Body of pancreas (tissue), 4 donors: Measurements from ENCODE around the gene LRP3. TPM values are rescaled to one million over a fixed set of nuclear protein-coding genes. Genes with fewer than 3 reads are reported as not detected.

Experiments
- ATAC-seq: fragments of 150-250 bp; one replicate; pipeline ENCODE4 v1.9.1; 2016
- DNase-seq, 4 donors: peaks; one replicate each; pipeline ENCODE4 v3.0.0-alpha.2; 2019
- H3K27ac ChIP-seq, 4 donors: fragments of 200-600 bp; sonication (generic); 1 replicate in 3 of 4; 2 replicates in 1 of 4; pipeline versions ENCODE4 v1.5.1 to v1.6.1; 2016 to 2019; ENCODE audit warnings: mild to moderate bottlenecking in 1 of 4, mixed read lengths in 1 of 4, moderate library complexity in 1 of 4
- H3K27me3 ChIP-seq, 2 donors: fragments of 200-600 bp; sonication (generic); one replicate each; pipeline ENCODE4 v1.6.0; 2016; ENCODE audit warnings: mild to moderate bottlenecking in 1 of 2
- H3K36me3 ChIP-seq, 2 donors: fragments of 200-600 bp; sonication (generic); replicated peaks in 1 of 2; 2 replicates each; pipeline ENCODE4 v1.5.1; 2016; ENCODE audit warnings: low read depth in 2 of 2; ENCODE audit not compliant: insufficient read depth in 1 of 2
- H3K4me1 ChIP-seq: fragments of 200-600 bp; sonication (generic); one replicate; pipeline ENCODE4 v1.6.0; 2016
- H3K4me3 ChIP-seq, 2 donors: fragments of 200-600 bp; sonication (generic); 1 replicate in 1 of 2; 2 replicates in 1 of 2; pipeline ENCODE4 v1.5.1; 2016 to 2019
- H3K9me3 ChIP-seq, 3 donors: fragments of 200-600 bp; sonication (generic); 1 replicate in 2 of 3; 2 replicates in 1 of 3; pipeline ENCODE4 v1.5.1; 2016
- POLR2A ChIP-seq, 3 donors: fragments of 450-650 bp; IDR thresholded peaks; one replicate each; pipeline ENCODE4 v1.6.1; 2016; ENCODE audit warnings: antibody characterized with exemption in 3 of 3, mild to moderate bottlenecking in 2 of 3
- WGBS, 2 donors: methylation state at CpG; one replicate each; pipeline ENCODE4 v1.1.5; 2017; 5-methylcytosine and 5-hydroxymethylcytosine counted together
- intact Hi-C: fragments of 100-400 bp; cut with DNase I; formaldehyde crosslinking; loops from one replicate; pipeline ENCODE4 v1.15.1; 2023
- total RNA-seq, 2 donors: library from RNA; depleted of rRNA; stranded (reverse); fragments of >200 nt; gene quantifications; one replicate each; pipeline ENCODE4 v1.1.0, GENCODE V29; 2016
- TF ChIP-seq, protein P1 (sequence below), 7 experiments: fragments of 450-650 bp in 4 of 7; fragments of 200-600 bp in 3 of 7; sonication (generic) in 3 of 7; IDR thresholded peaks; one replicate each; pipeline ENCODE4 v1.5.1; 2016 to 2019; ENCODE audit warnings: antibody characterized with exemption in 7 of 7

Gene LRP3
- total RNA-seq, 2 donors from 2014 or later: 18.1 to 23.3 TPM

DNA sequence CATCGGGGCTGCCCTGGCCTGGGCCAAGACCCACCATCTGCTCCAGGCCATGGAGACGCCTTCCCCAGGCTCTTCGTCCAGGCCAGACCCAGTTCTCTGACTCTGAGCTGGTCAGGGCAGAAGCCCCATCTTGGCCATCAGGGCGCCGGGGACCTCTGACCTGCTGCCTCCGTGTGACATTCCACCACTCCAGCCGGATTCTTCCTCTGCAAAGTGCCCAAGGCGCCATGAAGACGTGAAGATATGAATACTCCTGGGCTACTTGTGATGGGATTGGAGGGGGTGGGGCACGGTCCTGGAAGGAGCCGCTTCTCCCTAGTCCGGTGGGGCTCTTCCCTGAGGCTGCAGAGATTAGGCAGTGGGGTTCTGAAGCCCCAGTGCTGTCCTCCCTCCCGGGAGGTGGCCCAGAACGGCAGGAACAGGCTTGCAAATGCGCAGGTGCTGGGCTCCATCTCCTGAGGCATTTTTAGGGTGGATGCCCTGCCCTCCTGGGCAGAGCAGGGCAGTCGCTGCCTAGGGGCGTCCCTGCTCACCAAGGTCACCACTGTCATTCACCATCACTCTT lies 57.5 kb downstream of the LRP3 start:
- no peaks in the 10 kb centered on the region for H3K9me3 ChIP-seq
- DNase-seq (no peak), ATAC-seq (no peak)
- WGBS, 2 donors: 59 to 62% methylated on average over 10 to 15 of the region's 17 CpGs
- no peak overlapping the region for H3K27ac ChIP-seq
- no peak overlapping the region for H3K4me3 ChIP-seq
- no peaks in the 10 kb centered on the region for H3K27me3 ChIP-seq
- TF ChIP-seq, protein P1, sequence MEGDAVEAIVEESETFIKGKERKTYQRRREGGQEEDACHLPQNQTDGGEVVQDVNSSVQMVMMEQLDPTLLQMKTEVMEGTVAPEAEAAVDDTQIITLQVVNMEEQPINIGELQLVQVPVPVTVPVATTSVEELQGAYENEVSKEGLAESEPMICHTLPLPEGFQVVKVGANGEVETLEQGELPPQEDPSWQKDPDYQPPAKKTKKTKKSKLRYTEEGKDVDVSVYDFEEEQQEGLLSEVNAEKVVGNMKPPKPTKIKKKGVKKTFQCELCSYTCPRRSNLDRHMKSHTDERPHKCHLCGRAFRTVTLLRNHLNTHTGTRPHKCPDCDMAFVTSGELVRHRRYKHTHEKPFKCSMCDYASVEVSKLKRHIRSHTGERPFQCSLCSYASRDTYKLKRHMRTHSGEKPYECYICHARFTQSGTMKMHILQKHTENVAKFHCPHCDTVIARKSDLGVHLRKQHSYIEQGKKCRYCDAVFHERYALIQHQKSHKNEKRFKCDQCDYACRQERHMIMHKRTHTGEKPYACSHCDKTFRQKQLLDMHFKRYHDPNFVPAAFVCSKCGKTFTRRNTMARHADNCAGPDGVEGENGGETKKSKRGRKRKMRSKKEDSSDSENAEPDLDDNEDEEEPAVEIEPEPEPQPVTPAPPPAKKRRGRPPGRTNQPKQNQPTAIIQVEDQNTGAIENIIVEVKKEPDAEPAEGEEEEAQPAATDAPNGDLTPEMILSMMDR (IDR thresholded peaks at IDR 0.05): no peak
- no peak for TF ChIP-seq POLR2A (IDR thresholded peaks at IDR 0.05)
- intact Hi-C loops: no loop called here
- H3K4me1 ChIP-seq: no peaks in the 10 kb centered on the region
- H3K36me3 ChIP-seq: no peaks in the 10 kb centered on the region

DNA sequence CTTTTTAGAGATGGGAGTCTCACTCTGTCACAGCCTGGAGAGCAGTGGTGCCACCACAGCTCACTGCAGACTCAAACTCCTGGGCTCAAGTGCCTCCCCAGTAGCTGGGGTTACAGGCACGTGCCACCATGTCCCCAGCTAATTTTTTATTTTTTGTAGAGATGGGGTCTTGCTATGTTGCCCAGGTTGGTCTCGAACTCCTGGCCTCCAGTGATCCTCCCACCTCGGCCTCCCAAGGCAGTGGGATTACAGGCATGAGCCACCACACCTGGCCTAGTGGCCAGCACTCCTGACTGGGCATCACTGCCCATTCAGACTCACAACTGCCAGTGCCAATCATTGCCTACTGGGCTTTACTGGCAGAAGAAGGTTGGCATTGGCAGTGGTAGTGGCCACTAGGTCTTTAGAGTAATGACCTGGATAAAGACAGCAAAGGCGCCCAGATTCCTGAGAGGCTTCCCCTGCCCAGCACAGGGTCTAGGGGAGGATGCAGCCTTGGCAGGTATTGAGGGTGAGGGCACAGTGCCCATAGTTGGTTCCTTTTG lies 58.4 kb downstream of the LRP3 start:
- no peak overlapping the region for H3K27ac ChIP-seq
- H3K9me3 ChIP-seq: no peaks in the 10 kb centered on the region
- ATAC-seq (no peak), DNase-seq (no peak)
- no peaks in the 10 kb centered on the region for H3K27me3 ChIP-seq
- intact Hi-C loops: no loop called here
- WGBS, 2 donors: 87 to 97% methylated on average over 3 to 4 of the region's 4 CpGs
- H3K36me3 ChIP-seq: no peaks in the 10 kb centered on the region
- TF ChIP-seq, protein P1 (IDR thresholded peaks at IDR 0.05): no peak
- no peak for TF ChIP-seq POLR2A (IDR thresholded peaks at IDR 0.05)
- no peaks in the 10 kb centered on the region for H3K4me1 ChIP-seq
- no peak overlapping the region for H3K4me3 ChIP-seq

DNA sequence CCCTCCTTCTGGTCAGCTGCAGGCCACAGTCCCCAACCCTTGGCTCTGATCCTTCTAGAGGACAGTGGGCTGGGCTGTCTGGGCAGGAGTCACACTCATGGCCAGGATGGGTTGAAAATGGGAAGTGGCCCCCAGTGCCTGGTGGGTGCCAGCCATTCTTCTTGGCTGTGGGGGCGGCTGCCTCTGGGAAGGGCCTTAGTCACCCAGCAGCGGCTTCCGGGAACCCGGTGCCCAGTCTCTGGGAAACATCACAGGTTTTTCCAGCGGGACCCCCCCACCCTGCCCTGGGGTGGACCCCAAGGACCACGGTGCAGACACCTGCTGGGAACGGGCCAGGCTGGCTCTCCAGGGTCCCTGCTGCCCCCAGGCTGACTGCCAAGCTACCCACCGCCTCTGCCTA lies 58.8 kb downstream of the LRP3 start:
- no peaks in the 10 kb centered on the region for H3K27me3 ChIP-seq
- DNase-seq (peak in 1 of 4 donors; percentile 28), ATAC-seq (no peak)
- no peaks in the 10 kb centered on the region for H3K9me3 ChIP-seq
- H3K27ac ChIP-seq: no peak overlapping the region
- 81 to 84% methylated on average over 5 to 8 of the region's 8 CpGs for WGBS, 2 donors
- TF ChIP-seq POLR2A (IDR thresholded peaks at IDR 0.05): no peak
- H3K4me3 ChIP-seq: no peak overlapping the region
- intact Hi-C loops: no loop called here
- H3K36me3 ChIP-seq: no peaks in the 10 kb centered on the region
- no peaks in the 10 kb centered on the region for H3K4me1 ChIP-seq

DNA sequence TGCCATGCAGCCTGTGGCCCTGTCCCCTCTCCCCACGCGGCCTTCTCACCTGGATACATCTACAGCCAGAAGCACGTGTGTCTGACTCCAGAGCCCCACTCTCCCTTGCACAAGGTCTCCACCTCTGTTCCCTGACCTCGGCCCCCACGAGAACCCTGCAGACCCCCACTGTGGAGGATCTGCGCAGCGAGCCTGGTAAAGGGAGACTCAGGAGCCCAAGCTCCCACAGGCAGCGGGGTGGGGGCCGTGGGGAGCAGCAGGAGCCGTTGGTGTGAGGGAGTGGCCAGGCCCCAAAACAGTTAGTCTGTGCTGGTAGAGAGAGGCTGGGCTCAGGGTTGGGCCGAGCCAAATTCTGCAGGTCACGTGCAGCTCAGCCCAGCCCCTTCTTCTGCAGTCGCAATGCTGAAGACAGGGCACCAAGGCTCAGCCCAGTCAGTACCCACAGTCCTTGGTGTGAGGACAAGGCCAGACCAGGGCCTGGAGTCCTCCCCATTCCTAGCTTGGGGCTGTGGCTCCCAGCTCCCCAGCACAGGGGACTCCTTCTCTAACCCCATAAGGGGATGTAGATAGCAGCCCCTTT lies 60.2 kb downstream of the LRP3 start:
- DNase-seq: no peak
- intact Hi-C loops: no loop called here
- Histone ChIP-seq H3K27ac (no peak overlapping the region), H3K36me3 (no peaks in the 10 kb centered on the region), H3K4me3 (no peak overlapping the region), H3K4me1 (no peaks in the 10 kb centered on the region), H3K9me3 (no peaks in the 10 kb centered on the region), H3K27me3 (no peaks in the 10 kb centered on the region)
- TF ChIP-seq POLR2A (IDR thresholded peaks at IDR 0.05): no peak
- TF ChIP-seq, protein P1 (IDR thresholded peaks at IDR 0.05): no peak
- 70% methylated on average over 13 of the region's 13 CpGs; no CpG with 5 or more reads in 1 of the 2 donors for WGBS, 2 donors
- ATAC-seq: no peak

DNA sequence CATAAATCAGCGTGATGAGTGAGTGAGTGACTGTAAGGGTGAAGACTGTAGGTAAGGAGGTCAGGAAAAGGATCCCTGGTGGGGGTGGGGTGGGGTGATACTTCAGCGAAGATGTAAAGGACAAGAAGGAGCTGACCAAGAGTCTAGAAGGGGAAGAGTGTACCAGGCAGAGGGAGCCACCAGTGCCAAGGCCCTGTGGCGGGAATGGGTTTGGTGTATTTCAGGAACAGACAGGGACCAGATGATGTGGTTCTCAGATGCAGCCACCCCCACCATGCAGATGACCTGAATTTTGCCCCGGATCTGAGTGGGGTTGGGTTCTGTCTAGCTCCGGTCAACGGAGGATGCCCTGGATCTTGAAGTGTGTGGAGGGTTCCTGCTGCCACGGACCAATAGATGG lies 61.7 kb downstream of the LRP3 start:
- TF ChIP-seq, protein P1 (IDR thresholded peaks at IDR 0.05): no peak
- TF ChIP-seq POLR2A (IDR thresholded peaks at IDR 0.05): no peak
- Histone ChIP-seq H3K4me1 (no peaks in the 10 kb centered on the region), H3K27me3 (no peaks in the 10 kb centered on the region), H3K9me3 (no peaks in the 10 kb centered on the region), H3K4me3 (no peak overlapping the region), H3K36me3 (no peaks in the 10 kb centered on the region), H3K27ac (no peak overlapping the region)
- intact Hi-C loops: no loop called here
- DNase-seq: no peak
- no peak for ATAC-seq
- 82 to 89% methylated on average over 4 to 7 of the region's 7 CpGs for WGBS, 2 donors
